ENCODE results near the gene HAVCR1.

GRCh38 chr5:157080286-157080685 lies 21.4 kb upstream of the HAVCR1 start:
- no peak for TF ChIP-seq POLR2A (IDR thresholded peaks at IDR 0.05; ENCODE audit: insufficient read depth in 1 of 2, low read depth in 2 of 2, low read length in 2 of 2)
- no peak for TF ChIP-seq SNAPC2 (CRISPR knock-in tag; IDR thresholded peaks at IDR 0.05)
- no peak for TF ChIP-seq RNF2 (conservative IDR thresholded peaks at IDR 0.05; ENCODE audit: low read depth)
